HG02642 (cell line): ENCODE results near the gene TBCE.

Experiments used
- ATAC-seq: cut with Tn5 transposase; IDR thresholded peaks from one replicate; pipeline ENCODE4 v1.9.1; 2021; ENCODE audit warnings: mild to moderate bottlenecking; ENCODE audit not compliant: unreplicated experiment, poor library complexity

The TBCE gene

DNA sequence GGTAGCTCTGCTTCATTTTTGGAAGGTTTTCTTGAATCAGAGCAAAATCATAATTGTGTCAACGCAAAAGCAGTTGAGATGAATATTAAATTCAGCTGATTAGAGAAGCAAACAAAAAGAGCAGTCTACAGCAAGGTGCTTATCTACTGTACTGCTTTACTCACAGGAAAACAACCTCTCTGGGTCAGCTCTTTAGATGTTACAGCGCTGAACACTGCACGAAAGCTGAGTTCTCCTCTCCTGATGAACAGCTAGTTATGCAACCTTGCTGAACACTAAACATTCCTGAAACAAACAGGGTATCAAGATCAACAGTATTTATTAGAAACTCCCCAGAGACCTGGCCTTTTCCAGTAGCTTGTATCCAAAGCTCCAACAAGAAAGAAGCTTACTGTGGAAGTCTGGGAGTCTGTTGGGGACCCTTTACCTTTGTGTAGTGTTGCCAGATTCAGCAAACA is 41.3 kb downstream of the TBCE start:
- no peak for ATAC-seq

DNA sequence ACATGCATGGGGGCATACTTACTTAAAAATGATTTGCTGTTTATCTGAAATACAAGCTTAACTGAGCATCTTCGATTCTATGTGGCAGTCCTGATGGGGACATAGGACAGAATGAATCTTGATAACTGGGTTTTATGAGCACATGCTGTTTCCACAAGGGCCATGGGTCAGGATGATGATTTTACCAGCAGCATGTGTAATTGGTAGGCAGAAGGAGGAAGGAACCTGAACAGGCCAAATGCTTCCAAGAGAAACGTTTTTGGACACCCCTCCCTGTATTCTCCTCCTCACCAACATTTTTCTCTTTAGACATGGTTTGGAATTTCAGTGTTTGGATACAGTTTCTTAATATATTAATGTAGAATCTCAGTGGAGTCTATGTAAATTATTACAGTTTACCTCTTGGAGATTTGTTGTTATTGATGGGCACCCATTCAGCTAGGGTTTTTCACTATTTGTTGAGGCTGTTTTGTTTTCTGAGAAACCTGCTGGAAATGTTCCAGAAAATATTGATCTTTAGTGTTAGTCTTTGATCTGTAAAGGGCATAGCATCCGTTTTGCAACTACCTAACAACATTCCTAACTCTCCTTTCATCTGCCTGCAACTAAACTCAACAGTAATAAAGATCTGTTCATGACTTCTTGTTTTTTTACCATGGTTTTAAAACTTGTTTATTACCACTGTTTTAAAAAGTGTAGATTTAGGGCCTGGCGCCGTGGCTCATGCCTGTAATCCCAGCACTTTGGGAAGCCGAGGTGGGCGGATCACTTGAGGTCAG is 42.0 kb downstream of the TBCE start:
- no peak for ATAC-seq

DNA sequence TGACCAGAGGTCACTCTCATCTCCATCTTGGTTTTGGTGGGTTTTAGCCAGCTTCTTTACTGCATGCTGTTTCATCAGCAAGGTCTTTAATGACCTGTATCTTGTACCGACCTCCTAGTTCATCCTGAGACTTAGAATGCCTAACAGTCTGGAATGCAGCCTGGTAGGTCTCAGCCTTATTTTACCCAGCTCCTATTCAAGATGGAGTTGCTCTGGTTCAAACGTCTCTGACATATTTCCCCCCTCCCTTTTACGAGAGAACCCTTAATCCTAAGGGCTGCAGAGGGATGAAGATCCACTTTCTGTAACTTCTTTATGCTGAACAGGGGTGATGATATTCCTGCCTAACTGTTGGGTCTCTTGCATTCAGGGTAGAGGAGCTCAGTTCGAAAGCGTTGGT is 43.2 kb downstream of the TBCE start:
- no peak for ATAC-seq

DNA sequence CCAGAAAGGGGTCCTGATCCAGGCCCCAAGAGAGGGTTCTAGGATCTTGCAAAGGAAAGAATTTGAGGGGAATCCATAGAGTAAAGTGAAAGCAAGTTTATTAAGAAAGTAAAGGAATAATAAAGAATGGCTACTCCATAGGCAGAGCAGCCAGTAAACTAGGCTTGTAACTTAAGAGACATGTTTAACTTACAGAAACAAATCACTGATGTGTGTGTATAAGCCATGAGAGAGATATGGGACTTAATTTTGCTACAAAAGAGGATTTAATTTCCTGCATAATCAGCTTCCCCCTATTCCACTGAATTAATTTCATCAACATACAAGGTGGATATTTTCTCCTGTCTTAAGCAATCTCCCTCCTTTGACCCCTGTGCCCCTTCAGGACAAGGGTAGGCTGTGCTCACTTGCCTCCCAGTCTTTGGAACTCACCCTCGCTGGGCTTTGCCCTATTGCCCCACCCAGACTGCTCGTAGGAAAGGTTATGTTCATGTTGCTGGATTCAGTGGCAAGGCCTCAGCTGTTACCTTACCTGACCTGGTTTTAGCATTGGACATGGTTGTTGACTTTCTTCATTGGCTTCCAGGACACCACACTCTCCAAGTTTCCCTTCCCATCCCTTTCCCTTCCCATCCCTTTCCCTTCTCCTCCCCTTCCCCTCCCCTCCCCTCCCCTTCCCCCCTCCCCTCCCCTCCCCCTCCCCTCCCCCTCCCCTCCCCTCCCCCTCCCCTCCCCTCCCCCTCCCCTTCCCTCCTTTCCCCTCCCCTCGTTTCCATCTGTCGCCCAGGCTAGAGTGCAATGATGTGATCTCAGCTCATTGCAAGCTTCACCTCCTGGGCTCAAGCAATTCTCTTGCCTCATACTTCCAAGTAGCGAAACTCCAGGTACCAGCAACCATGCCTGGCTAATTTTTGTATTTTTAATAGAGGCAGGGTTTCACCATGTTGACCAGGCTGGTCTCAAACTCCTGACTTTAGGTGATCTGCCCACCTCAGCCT is 44.6 kb downstream of the TBCE start:
- ATAC-seq: no peak

DNA sequence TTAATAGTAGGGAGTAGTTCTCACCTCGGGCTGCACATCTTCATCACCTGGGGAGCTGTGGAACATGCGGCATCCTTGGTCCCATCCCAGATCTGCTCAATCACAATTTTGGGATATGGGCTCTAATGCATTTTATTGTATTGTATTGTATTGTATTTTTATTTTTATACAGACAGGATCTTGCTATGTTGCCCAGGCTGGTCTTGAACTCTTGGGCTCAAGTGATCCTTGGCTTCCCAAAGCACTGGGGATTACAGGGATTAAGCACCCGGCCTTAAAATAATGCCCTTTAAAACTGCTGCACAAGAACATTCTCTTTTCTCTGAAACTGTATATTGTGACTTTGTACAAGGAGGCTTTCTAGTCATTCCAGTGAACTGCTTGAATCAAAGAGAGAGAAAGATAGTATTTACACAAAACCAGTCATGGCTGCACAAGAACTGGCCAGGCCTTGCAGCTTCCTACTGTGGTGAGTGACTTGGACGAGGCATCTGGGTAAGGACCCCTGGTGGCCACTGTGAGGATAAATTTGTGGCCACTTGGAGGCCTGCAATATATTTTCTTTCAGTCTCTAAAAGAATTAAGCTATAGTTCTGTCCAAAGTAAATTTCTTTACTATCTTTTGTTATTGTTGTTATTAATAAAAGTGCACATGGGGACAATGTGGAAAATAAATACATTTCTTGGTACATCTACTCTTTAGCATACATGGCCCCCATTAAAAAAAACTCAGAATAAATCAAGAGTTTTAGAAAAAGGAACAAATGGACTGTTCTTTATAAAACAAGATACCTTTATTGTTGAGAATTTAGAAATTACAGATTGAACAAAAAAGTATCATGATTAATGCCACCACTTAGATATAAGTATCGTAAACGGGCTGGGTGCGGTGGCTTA is 48.0 kb downstream of the TBCE start:
- peak; percentile 71 for ATAC-seq

DNA sequence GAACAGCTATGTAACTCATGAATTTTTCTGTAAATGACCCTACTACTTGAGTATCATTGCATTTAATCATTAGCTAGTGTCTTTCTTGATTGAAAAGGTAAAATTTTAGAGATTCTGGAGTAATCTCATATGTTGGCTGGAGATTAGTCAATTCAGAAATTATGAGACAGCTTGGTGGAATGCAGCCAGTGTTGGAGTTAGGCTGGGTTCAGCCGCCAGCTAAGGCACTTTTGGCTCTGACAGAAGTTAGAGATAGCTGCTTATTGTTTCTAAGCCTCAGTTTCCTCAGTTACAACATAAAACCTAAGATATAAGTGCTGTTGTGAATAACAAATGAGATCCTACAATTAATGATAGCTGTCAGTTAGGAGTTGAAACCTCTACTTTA is 49.4 kb downstream of the TBCE start:
- no peak for ATAC-seq

DNA sequence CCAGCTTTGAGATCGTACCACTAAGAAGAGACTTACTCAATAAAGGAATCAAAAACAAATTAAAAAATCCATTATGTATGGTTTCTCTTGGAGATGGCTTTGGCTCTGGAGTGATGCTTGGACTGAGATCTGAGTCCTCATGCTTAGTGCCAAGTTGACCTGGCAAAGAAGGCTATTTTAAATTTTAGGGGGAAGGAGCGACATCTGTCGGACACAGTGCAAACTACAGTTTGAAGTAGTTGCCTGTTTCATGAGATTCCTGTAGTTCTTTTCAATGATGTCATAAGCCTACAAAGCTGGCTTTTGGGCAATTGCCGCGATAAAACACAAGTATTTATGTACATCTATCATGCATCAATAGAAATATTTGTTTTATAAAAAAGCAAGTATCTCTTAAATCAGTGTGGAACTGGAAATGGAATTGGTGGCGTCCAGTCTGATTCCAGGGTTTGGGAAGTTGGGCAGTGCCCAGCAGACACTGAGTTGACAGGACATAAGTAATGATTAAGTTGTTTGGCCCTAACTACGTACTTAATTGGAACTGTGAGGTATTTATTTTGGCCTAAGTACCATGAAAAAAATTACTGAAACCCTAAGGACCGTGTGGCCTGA is 50.0 kb downstream of the TBCE start:
- no peak for ATAC-seq

DNA sequence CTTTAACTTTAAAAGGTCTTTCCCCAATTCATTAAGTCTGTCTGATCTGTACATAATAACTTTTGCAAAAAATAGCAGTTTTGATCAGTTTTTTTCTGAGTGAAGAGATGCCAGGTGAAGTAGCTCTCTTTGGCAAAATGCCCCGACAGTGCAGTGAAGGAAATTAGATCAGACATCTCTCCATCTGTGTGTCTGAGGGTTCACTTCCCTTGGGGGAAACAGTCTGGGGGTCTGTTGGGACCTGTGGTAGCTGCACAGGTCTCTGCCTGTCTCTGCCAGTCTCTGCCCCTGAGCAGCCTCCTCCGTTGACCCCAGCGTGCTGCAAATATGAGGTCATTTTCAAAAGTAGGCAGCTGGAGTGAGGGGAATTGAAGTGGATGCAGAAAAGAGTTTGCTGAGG is 54.5 kb downstream of the TBCE start:
- ATAC-seq: no peak

DNA sequence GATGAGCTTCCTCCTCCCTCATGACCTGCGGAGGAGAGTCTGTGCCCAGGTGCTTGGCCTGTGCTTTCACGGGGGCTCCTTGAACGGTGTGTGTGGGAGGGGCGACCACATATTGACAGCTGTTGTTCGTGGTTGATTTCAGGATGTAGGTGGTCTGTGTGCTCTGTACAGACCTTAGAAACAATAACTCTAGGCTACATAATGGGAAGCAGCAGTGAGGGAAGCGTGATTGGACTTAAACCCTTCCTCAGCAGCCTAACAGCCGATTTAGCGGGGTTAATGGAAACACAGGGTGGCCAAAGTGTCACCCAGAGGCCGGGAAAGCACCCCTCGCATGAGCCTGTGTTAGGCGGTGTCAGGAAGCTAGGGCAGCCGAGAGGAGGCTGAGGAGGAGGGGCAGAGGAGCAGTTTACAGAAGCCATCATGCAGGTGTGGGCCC is 56.0 kb downstream of the TBCE start:
- ATAC-seq: peak; percentile 56

DNA sequence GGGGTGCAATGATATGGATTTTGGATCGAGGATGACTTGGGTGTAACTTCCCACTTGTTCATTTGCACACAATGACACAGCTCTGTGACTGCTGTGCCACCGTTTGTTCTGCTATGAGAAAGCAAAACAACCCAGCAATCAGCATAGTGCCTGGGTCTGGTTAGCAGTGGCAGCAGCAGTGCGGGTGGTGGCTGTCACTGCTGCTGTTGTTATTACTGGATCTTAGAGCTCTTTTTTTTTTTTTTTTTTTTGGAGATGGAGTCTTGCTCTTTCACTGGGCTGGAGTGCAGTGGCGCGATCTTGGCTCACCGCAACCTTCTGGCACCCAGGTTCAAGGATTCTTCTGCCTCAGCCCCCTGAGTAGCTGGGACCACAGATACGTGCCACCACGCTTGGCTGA is 56.9 kb downstream of the TBCE start:
- ATAC-seq: no peak

DNA sequence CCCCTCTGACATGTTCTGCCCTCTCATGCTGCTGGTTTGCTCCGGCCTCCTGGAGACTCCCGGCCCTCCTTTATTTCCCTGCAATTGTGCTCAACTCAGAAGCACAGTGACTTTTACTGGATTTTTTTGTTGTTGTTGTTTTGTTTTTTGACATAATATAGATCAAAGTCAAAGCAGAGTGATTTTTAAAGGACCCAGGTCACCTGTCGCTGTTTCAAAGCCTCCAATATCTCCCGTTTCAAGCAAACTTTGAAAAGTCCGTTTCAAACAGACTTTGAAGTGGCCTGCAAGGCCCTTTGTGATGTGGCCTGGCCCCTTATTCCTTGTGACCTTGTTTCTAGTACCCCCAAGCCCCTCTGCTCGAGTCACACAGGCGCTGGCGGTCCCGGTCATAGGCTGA is 58.1 kb downstream of the TBCE start:
- no peak for ATAC-seq

DNA sequence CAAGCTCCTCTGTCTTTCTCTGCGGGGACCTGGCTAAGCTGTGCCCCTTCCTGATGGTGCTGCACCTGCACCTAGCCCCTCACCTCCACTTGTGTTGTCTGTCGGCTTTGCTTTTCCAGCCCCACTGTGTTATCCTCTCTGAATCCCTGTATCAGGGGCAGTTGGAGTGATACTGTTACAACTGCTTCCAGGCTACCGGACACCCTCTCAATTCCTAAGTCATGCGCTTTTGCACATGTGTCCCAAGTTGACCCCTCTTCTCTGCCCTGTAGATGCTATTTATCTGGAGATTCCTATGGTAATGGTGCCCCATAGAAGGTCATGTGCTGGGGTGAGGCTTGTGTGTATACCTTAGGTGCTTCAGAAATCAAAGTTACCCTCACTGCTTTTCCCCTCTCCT is 58.9 kb downstream of the TBCE start:
- ATAC-seq: no peak

DNA sequence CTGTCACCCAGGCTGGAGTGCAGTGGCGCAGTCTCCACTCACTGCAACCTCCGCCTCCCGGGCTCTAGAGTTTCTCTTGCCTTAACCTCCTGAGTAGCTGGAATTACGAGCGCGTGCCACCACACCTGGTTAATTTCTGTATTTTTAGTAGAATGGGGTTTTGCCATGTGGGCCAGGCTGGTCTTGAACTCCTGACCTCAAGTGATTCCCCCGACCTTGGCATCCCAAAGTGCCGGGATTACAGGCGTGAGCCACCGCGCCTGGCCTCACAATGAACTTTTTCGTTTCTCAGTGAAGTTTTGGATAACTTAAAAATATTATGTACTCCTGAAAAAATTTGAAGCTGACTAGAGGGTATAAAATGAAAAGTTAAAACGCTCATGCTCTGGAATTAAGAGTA is 59.5 kb downstream of the TBCE start:
- ATAC-seq: no peak

DNA sequence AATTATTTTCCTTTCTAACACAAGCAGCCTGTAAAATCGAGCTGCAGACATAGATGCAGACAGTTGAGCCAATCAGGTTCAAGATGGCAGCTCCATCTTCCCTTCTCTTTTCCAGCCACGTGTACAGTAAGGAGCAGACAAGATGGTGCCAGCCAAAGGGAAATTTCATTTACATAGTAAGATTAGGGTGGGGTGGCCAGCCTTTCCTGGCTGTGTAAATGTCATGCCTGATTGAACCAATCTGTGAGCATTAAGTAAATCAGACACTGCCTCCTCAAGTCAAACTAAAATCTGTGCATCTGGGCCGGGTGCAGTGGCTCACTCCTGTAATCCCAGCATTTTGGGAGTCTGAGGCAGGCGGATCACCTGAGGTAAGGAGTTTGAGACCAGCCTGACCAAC is 60.2 kb downstream of the TBCE start:
- no peak for ATAC-seq

DNA sequence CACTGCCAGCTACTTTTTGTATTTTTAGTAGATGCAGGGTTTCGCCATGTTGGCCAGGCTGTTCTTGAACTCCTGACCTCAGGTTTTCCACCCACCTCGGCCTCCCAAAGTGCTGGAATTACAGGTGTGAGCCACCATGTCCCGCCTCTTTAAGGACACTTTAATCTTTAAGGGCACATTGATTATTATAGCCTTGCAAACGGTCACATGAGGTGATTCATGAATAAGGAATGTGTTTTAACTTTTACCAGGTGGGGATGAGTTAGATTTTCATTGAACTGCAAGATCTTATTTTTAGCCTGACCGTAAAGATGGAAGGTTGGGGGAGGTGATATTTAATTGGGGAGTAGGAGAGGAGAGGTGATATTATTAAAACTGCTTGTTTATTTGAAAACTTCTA is 61.9 kb downstream of the TBCE start:
- no peak for ATAC-seq

DNA sequence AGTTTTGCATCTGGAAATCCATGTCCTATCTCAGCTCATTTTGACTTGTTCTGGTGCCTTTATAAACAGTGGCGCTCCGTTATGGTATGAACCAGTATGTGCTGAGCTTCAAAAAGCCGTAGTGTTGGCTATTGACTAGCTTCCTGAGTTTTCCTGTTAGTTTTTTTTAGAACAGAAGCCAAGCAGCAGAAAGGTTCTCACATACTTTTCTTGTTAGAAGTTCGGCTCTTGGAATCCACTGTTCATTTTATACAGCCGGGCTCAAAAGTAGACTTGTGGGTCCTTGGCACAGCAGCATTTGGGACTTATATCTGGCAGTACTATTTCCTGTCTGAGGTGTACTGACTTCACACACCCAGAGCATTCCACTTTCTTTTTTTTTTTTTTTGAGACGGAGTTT is 63.8 kb downstream of the TBCE start:
- no peak for ATAC-seq

DNA sequence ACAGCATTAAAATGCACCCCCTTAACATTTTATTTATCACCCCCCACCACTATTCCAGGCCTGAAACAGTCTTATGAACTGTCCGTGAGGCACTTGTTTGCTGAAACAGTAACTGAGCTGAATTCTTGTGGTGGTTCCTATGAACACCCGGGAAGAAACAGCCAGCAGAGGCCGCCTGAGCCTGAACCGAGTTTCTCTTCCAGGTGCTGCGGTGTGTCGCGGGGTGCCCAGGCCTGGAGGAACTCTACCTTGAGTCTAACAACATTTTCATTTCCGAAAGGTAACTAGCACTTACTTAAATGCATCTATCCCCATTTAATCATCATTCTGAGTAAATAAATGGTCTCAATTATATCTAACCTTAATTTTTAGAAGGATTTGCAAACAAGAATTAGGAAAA is 66.8 kb downstream of the TBCE start:
- no peak for ATAC-seq

DNA sequence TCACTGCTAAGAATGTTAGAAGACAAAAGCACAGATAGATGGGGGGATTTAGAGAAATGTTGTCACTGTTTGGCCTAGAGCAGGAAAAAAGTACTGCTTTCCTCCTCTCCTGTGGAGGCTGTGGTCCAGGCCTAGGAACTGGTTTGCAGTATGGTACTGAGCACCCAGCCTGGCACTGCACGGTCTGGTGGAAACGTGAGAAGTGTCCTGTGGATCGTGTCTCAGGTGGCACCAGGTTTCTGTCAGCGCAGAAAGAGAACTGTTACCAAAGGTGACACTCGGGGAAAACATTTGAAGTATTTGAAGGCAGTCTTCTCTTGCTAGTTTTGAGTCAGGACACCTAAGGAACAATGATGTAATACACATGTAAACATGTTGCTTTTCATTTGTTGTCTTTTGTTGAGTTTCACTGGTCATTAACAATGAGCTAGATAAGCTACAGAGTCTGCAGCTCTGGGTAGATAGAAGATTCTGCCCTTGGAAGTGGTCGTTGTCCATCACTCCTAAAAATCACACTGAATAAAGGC is 74.0 kb downstream of the TBCE start:
- no peak for ATAC-seq

DNA sequence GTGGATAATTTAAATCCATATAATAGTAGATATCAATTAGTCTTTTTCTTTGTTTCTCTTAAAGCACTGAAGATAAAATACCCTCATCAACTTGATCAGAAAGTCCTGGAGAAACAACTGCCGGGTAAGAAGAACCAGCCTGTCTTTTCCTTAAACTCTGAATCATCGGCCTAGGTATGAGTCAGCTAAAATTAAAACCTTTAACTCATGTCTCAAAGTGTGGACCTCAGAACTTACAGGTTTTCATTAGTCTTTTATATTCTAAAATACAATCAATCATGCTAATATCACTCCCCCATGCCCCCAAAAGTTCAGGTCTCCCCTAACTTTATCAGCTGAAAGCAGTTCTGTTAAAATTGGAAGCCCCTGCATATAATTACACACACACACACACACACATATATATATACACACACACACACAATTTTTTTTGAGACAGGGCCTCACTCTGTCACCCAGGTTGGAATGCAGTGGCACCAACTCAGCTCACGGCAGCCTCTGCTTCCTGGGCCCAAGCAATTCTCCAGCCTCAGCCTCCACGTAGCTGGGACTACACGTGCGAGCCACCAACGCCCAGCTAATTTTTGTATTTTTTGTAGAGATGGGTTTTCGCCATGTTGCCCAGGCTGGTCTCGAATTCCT is 75.7 kb downstream of the TBCE start:
- ATAC-seq: no peak
